HepG2 (cell line): ENCODE measurements around the gene WIZ. TPM values are rescaled to one million over a fixed set of nuclear protein-coding genes. Genes with fewer than 3 reads are reported as not detected.

Experiments used
- ARID4A ChIP-seq: sonication (generic); formaldehyde crosslinking; IDR thresholded peaks from 2 replicates; pipeline ENCODE4 v1.5.0; 2020; ENCODE audit warnings: mild to moderate bottlenecking, missing genetic modification reagents, borderline replicate concordance
- BRF2 ChIP-seq: sonication (generic); formaldehyde crosslinking; IDR thresholded peaks from 2 replicates; pipeline ENCODE4 v1.8.1; 2022; ENCODE audit warnings: mild to moderate bottlenecking, missing genetic modification reagents
- CREM ChIP-seq, 2 experiments: sonication (generic) in 1 of 2; formaldehyde crosslinking in 1 of 2; IDR thresholded peaks; 2 replicates each; pipeline versions ENCODE4 v1.4.0 to v1.6.1; 2016 to 2020; ENCODE audit warnings: antibody characterized with exemption in 1 of 2, mild to moderate bottlenecking in 1 of 2, missing genetic modification reagents in 1 of 2
- ERF ChIP-seq: IDR thresholded peaks from 2 replicates; pipeline ENCODE4 v1.6.1; 2018; ENCODE audit warnings: missing biosample characterization, missing genetic modification reagents
- HHEX ChIP-seq: IDR thresholded peaks from 2 replicates; pipeline ENCODE4 v1.6.1; 2016; ENCODE audit warnings: control low read depth
- HNRNPLL ChIP-seq: fragments of 200-400 bp; formaldehyde crosslinking; IDR thresholded peaks from 2 replicates; pipeline ENCODE4 v1.6.1; 2017; ENCODE audit warnings: mild to moderate bottlenecking, low read depth, low read length; ENCODE audit not compliant: poor library complexity, severe bottlenecking
- NAIF1 ChIP-seq: sonication (generic); formaldehyde crosslinking; IDR thresholded peaks from 2 replicates; pipeline ENCODE4 v1.5.0; 2020; ENCODE audit warnings: mild to moderate bottlenecking, missing genetic modification reagents, borderline replicate concordance
- PHB2 ChIP-seq: fragments of 450-650 bp; IDR thresholded peaks from 2 replicates; pipeline ENCODE4 v1.6.1; 2018; ENCODE audit not compliant: partially characterized antibody
- POLR2AphosphoS5 ChIP-seq: IDR thresholded peaks from 2 replicates; pipeline ENCODE4 v1.6.1; 2012; ENCODE audit warnings: low read depth, low read length
- ZNF180 ChIP-seq: sonication (generic); formaldehyde crosslinking; IDR thresholded peaks from 2 replicates; pipeline ENCODE4 v1.4.0; 2020; ENCODE audit warnings: low read depth, missing genetic modification reagents, borderline replicate concordance
- ZNF614 ChIP-seq: IDR thresholded peaks from 2 replicates; pipeline ENCODE4 v1.6.1; 2018; ENCODE audit warnings: missing biosample characterization, missing genetic modification reagents, inconsistent platforms, borderline replicate concordance
- ZNF646 ChIP-seq: sonication (generic); formaldehyde crosslinking; IDR thresholded peaks from 2 replicates; pipeline ENCODE4 v1.9.0; 2021; ENCODE audit warnings: mild to moderate bottlenecking, missing genetic modification reagents
- ZNF724P ChIP-seq: sonication (generic); formaldehyde crosslinking; IDR thresholded peaks from 2 replicates; pipeline ENCODE4 v1.8.0; 2022; ENCODE audit warnings: missing genetic modification reagents, borderline replicate concordance
- ZNF788 ChIP-seq: sonication (generic); formaldehyde crosslinking; IDR thresholded peaks from 2 replicates; pipeline ENCODE4 v1.5.0; 2020; ENCODE audit warnings: mild to moderate bottlenecking, missing genetic modification reagents, borderline replicate concordance
- ZNF816 ChIP-seq: sonication (generic); formaldehyde crosslinking; IDR thresholded peaks from 2 replicates; pipeline ENCODE4 v1.8.0; 2022; ENCODE audit warnings: missing genetic modification reagents, mild to moderate bottlenecking, borderline replicate concordance
- polyA plus RNA-seq, 8 experiments: library from polyadenylated mRNA; depleted of rRNA in 3 of 8; stranded (reverse) in 7 of 8; unstranded in 1 of 8; fragments of >200 nt; fragmentation: Illumina TruSeq in 4 of 8; extraction: Trizol in 4 of 8; gene quantifications; 2 replicates each; pipeline versions ENCODE4 v1.2.1 to v1.2.3, GENCODE V29; 2011 to 2016; ENCODE audit warnings: low read depth in 4 of 8, missing spikeins in 1 of 8, mixed read lengths in 1 of 8; ENCODE audit not compliant: insufficient read depth in 1 of 8
- total RNA-seq, 5 experiments: library from RNA; depleted of rRNA; stranded (reverse); fragments of >200 nt; fragmentation: Illumina TruSeq; extraction: Trizol; gene quantifications; 2 replicates each; pipeline ENCODE4 v1.2.3, GENCODE V29; 2016; ENCODE audit warnings: low read depth in 1 of 5

Gene WIZ
- total and polyA plus RNA-seq, 2 of the 13 experiments (the other 11 are each of a cell fraction or from before 2014, with no cell fraction given), result 4.7 to 4.8 TPM

GRCh38 chr19:15449620-15450527 is at the start of gene WIZ (continued):
- TF ChIP-seq ARID4A (CRISPR knock-in tag) (no peak), PHB2 (no peak), NAIF1 (CRISPR knock-in tag) (no peak), ZNF816 (CRISPR knock-in tag) (no peak), ZNF646 (CRISPR knock-in tag) (no peak), ZNF180 (no peak), ERF (CRISPR knock-in tag) (0 out of 2 replicates have a peak, but pooled peaks have one; percentile 21), HNRNPLL (no peak), ZNF788 (CRISPR knock-in tag) (no peak), POLR2AphosphoS5 (no peak), HHEX (CRISPR knock-in tag) (no peak), BRF2 (CRISPR knock-in tag) (no peak), ZNF724P (CRISPR knock-in tag) (no peak), CREM (IDR thresholded peaks at IDR 0.05) (peak; percentile 25; the same call in 1 of the 2 replicates), CREM (CRISPR knock-in tag; IDR thresholded peaks at IDR 0.05) (no peak), ZNF614 (CRISPR knock-in tag) (no peak)
